A673 (cell line): Measurements from ENCODE around the gene RIPK1.

Experiments
- CTCF ChIP-seq: fragments of 300-800, 200-600 bp; sonication (generic); conservative IDR thresholded peaks from 2 replicates; pipeline ENCODE4 v1.5.1; 2017; ENCODE audit warnings: low read depth, mild to moderate bottlenecking, antibody characterized with exemption, low read length, moderate library complexity, mixed read lengths
- EZH2 ChIP-seq: fragments of 200-600 bp; sonication (generic); IDR thresholded peaks from 2 replicates; pipeline ENCODE4 v1.6.1; 2017; ENCODE audit warnings: borderline replicate concordance, low read depth, mild to moderate bottlenecking, mixed read lengths, antibody characterized with exemption, low read length; ENCODE audit not compliant: poor library complexity, severe bottlenecking

DNA sequence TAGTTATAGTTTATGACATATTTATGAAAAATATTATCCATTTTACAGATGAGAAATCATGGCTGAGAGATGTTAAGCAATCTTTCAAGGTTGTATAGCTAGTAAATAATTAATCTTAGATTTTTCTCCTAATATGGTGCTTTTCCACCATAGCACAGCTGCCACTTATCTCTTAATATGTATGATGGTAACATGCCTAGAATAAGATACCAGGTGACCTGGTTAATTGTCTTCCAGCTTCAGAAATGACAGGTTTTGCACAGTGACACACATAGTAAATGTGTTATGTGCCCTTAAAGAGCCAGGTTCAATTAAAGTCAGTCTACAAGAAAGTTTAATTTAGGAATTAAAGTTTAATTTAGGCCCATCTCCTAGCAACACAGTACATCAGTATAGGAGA is 74.2 kb downstream of the RIPK1 start:
- TF ChIP-seq CTCF (no peak), EZH2 (no peak)
